Measurements from ENCODE around the gene EYS. TPM values are rescaled to one million over a fixed set of nuclear protein-coding genes. Genes with fewer than 3 reads are reported as not detected.
"Not testable (repeated sequence)": the region's sequence is repeated elsewhere in the genome, so short reads cannot be mapped to it uniquely, and the experiment has no call there.

The EYS gene
- total RNA-seq, 1 experiment from 2014 or later = 0.98 TPM

DNA sequence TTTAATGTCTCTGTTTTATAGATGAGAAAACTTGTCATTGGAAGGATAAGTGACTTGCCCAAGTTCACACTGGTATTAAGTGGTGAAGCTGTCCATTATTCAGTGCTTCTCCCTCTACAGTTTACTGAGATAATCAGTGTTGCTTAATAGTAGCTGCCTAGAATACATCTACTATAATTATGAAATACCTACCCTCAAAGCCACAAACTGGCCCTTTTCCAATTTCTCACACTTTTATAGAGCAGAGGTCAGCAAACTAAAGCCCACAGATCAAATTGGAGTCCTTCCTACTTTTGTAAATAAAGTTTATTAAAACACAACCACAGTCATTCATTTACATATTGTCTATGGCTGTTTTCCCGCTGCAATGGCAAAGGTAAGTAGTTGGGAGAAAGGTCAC is 73.5 kb downstream of the EYS start:
- no peak for DNase-seq (ENCODE audit: low read depth)

DNA sequence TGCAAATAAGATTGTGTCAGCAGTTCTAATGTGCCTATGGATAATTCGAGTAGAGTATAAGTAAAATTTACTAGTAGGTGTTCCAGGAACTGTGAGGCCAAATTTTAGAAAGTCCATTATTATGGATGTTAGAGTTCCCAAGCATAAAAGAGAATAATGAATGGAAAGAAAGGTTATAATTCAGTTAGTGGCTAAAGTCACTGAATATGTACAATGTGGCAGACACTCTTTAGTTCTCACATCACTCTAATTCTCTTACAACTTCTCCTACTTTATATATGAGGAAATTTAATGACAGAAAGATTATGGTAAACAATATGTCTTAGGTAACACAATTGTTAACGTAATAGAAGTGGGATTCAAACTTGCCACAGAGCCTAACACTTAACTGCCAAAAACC is 75.3 kb downstream of the EYS start:
- DNase-seq (ENCODE audit: low read depth) = no peak

DNA sequence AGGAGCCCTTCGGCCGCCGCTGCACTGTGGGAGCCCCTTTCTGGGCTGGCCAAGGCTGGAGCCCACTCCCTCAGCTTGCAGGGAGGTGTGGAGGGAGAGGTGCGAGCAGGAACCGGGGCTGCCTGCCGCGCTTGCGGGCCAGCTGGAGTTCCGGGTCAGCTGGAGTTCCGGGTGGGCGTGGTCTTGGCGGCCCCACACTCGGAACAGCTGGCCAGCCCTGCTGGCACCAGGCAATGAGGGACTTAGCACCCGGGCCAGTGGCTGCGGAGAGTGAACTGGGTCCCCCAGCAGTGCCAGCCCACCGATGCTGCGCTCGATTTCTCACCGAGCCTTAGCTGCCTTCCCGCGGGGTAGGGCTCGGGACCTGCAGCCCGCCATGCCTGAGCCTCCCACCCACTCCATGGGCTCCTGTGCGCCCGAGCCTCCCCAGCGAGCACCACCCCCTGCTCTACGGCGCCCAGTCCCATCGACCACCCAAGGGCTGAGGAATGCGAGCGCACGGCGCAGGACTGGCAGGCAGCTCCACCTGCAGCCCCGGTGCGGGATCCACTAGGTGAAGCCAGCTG is 79.5 kb downstream of the EYS start:
- DNase-seq (ENCODE audit: low read depth) = not testable (repeated sequence)

DNA sequence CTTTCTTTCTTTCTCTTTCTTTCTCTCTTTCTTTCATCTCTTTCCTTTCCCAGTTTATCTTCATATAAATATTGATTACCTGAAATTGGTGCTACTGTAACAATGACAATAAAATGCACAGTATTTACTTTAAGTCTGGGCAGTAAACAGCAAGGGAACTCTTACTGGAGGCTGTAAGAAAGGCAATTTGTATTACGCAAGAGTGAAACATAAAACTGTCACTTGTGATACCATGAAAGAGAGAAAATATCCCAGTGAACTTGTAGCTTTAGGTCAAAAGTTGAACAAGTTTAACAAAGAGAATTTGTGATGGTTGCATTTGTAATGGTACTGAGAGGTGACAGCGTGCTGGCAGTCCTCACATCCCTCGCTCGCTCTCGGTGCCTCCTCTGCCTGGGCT is 80.0 kb downstream of the EYS start:
- no peak for DNase-seq (ENCODE audit: low read depth)

DNA sequence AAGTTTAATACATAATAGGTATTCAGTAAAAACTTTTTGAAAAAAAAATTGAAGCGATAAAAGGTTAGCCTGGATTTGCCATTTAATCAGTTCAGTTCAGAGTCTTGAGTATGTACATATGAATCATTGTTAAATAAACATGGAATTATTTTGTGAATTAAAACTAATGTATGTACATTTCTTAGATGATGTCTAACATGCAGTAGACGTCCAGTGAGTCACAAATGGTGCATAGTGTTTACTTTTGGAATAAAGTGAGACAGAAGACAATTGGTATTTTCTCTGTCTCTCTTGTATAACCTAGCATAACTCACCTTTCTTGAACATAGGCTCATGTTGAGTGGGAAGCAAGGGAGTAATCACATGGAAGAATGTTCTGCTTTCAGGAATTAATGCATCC is 83.5 kb downstream of the EYS start:
- no peak for DNase-seq (ENCODE audit: low read depth)

DNA sequence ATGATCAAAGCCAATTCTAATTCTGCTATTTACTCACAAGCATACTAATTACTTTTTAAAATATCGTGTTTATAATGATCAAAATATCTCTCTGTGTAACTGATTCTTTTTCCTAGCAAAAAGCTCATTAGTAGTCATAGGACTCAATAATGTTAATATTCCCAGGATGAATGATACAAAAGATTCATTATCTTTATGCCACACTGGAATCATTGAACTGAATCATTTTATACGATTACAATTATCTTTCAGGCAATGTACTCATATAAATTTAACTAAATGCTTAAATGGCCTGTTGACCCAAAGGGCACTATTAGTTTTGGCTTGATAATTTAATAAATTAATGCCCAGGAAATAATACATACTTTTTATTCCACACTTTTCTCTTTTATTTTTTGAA is 96.3 kb downstream of the EYS start:
- DNase-seq (ENCODE audit: low read depth) = no peak

DNA sequence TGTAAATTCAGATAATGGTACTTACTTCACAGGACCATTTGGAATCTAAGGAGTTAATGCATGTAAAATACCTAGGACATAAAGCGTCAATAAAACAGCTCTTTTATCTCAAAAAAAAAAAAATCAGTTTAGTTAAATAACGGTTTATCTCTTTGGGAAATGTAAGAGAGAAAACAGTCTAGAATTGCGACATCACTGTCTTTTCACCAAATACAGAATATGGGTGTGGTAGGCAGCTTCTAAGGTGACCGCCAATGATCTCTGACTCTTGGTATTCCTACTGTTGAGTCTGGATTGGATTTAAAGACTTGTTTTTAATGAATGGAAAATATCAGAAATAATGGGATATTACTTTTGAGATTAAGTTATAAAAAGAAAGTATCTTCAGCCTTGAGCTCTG is 111.5 kb downstream of the EYS start:
- no peak for DNase-seq (ENCODE audit: low read depth)

DNA sequence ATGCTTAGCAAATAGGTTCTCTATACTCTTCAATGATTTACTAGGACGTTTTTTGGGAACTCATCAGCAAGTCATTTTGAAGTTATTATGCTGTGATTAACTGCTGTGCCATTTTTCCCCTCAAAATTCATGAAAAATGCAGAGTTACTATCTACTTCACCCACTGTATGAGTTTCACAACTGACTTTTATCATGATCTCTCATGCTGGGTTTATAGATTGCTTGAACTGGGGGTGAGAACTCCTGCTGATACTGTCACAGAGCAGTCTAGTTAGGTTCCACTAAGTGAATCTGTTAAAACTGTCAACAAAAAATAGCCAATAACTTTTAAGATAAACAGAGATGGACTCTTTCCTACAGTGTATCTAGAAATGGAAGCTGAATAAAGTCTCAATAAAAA is 136.7 kb downstream of the EYS start:
- no peak for DNase-seq (ENCODE audit: low read depth)

DNA sequence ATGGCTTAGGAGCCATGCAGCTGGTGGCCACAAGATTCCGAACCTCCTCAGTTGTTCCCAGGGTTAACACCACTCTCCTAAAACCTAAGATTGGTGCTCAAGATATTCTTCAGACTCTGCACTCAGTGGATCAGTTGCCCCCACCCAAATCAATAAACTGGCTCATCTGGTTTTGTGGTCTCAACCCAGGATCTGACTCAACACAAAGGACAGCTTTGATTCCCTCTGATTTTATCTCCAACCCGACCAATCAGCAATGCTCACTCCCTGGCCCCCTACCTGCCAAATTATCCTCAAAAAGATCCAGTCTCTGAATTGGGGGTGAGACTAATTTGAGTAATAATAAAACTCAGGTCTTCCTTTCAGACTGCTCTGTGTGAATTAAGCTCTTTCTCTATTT is 137.5 kb downstream of the EYS start:
- DNase-seq (ENCODE audit: low read depth) = no peak

DNA sequence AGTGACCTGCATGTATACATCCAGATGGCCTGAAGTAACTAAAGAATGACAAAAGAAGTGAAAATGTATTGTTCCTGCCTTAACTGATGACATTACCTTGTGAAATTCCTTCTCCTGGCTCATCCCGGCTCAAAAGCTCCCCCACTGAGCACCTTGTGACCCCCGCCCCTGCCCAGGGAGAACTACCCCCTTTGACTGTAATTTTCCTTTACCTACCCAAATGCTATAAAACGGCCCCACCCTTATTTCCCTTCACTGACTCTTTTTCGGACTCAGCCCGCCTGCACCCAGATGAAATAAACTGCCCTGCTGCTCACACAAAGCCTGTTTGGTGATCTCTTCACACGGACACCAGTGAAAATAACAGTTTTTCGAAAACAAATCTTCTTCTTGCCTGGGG is 138.0 kb downstream of the EYS start:
- DNase-seq (ENCODE audit: low read depth) = not testable (repeated sequence)

DNA sequence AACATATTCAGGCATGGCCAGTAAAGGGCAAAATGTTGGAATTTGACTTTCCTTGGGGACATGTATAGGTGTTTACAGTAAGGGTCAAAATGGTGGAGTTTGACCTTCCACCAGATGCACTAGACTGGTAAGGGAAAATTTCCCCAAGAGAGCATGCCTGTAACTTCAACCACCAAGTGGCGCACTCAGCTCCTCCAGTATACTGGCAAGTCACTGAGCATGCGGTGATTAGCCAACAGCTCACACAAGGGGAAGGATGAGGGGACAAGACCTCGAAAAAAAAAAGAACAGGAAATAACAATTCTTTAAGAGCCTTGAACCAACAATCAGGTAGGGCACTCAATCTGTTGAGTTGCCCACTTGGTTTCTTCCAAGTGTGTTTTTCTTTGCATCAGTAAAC is 140.9 kb downstream of the EYS start:
- no peak for DNase-seq (ENCODE audit: low read depth)

DNA sequence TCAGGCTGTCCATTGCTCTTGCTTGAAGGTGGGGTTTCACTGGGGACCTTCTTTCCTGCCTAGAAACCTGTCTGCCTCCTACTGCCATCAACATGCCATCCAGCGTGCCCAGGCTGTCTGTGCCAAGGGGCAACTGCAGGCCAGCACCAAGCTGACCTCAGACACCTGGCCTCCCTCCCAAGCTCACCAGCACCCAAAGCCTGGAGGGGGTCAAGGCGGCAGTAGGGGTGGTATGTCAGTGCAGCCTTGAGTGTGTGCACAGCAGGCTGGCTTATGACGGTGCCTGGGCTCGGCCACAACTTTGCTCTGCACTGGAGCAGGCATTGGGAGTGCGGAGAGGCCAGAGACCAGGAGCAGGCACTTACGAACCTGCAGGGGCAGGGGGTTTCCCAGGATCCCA is 149.0 kb downstream of the EYS start:
- no peak for DNase-seq (ENCODE audit: low read depth)

DNA sequence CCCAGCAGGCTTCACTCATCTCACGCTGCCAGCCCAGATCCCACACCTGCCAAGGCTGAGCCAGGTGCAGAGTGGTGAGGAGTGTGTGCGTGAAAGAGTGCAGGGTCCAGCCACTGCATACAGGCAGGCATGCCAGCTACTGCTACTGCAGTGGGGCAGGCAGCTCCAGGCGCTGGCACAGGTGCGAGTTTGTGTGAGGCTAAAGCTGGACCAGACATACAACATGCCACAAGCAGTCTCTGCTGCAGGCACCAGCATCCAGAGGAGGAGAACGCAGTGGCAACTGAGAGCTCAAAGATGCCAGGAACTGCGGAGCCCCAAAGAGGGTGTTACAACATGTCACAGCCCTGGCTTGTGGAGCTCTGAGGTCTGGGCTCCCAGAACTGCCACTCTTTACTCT is 149.8 kb downstream of the EYS start:
- no peak for DNase-seq (ENCODE audit: low read depth)

DNA sequence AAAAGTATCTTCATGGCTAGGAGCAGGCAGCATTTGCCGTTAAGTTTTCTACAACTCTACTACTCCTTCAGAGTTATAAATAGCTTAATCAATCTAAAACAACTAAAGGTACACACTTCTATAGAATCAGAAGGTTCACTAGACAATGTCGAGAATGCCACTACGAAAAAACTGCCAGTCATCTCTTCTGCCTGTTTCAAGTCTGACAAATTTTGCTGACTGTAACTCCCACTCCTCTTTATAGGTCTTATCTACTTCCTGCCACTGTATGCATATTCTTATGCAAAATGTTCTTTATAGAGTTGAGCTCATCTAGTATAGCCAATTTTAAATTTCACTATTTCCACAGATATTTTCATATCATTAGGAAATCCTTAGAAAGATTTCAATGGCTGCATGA is 160.1 kb downstream of the EYS start:
- DNase-seq (ENCODE audit: low read depth) = no peak

DNA sequence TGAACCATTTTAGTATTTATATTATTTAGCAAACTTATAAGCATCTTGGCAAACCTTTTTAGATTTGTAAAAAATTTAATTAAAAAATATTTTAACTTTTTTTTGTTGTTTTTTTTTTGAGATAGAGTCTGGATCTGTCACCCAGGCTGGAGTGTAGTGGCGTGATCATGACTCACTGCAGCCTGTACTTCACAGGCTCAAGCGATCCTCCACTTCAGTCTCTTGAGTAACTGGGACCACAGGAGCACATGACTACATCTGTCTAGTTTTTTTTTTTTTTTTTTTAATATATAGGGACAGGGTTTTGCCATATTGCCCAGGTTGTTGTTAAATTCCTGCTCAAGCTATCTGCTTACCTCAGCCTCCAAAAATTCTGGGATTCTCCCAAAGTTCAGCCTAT is 161.1 kb downstream of the EYS start:
- no peak for DNase-seq (ENCODE audit: low read depth)

DNA sequence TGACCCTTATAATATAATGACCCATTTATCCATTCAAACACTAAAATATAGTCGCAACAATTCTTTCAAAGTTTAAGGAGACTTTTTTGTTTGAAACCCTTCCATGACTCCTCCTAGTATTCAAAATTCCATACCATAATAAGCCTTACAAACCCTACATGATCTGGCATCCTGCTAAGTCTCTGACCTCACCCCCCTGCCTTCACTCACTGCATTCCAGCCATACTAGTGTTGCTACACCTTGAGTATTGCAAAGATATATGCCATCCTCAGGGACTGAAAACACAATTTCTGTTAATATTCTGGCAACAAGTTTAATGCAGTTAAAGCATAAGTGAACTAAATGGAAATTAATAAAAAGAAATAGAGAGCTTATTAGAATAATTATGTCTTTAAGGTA is 168.4 kb downstream of the EYS start:
- no peak for DNase-seq (ENCODE audit: low read depth)

DNA sequence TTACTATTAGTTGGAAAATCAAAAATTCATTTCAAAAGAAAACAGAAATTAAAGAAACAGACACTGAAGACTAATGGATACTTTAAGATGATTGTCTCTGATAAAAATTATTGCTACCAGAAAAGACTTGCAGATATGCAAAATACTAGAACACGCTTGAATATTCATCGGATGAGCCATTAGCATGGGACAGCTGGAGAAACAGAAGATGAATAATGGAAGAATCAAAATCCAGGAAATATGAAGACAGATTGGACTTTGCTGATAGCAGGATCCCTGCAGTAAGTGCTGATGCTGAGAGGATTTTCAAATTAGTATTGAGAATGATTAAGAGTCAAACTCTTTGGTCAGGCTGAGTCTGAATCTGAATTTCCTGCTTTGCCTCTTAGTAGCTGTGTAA is 169.4 kb downstream of the EYS start:
- no peak for DNase-seq (ENCODE audit: low read depth)

DNA sequence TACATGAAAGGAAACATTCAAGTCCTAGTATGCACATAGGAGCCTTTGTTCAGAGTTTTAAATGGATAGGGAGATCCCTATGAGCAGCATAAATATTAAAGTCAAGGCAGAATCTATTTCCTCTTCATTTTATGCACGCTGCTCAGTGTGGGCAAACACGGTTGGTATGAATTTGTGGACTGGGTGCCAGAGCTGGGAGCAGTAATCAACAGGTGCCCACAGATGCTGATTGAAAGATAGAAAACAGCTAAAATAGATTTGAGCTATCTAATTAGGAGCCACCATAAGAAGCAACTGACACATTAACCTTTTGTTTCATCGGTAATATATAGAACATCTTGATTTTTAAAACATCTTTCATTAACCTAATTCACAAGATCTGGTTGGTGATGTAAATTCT is 175.5 kb downstream of the EYS start:
- DNase-seq (ENCODE audit: low read depth) = no peak

DNA sequence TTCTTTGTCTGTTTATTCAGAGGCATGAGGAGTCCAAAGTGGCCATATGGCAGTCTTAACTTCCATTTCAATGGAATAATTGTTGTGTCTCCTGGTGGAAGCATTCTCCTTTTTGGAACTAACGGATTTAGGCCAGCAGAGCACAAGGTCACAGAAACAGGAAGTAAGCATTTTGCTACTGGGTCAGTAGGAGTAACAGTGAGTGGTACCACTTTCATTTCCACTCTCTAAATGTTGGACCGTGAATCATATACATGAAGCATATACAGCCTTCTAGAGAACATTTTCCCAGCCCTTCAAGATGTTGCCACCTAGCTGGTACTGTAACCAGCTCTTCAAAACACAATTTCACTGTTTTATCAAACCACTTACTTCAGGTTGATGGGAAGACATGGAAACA is 182.8 kb downstream of the EYS start:
- DNase-seq (ENCODE audit: low read depth) = no peak

DNA sequence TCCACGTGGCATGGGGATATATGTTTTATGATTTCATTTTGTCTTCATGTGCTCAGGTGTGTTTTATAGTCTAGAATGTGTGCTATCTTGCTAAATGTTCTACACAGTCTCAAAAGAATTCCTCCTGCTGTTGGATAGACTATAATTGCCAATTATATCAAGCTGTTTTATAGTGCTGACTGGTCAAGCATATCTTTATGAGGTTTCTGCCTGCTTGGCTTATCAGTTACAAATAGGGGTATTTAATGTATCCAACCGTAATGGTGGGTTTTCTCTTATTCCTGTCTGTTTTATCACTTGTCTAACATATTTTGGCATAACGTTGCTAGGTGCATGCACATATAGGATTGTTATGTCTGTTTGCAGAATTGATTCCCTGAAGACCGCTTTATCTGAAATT is 201.3 kb downstream of the EYS start:
- DNase-seq (ENCODE audit: low read depth) = no peak

DNA sequence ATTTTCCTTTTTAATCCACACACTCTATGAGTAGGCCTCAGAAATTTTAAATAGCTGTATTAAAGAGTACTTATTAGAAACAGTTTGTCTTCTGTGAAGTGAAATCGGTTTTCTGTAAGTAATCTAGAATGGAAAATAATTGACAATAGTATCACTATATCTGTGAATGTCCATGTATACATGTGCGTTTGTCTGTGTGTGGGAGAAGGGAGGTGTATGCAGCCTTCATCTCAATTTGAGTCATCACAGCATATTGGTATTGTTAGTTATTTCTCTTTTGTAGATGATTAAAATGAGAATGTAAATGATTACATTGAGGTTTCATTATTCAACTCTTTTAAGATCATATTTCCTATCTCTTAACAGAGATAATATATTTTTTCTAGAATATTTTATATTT is 206.0 kb downstream of the EYS start:
- no peak for DNase-seq (ENCODE audit: low read depth)

DNA sequence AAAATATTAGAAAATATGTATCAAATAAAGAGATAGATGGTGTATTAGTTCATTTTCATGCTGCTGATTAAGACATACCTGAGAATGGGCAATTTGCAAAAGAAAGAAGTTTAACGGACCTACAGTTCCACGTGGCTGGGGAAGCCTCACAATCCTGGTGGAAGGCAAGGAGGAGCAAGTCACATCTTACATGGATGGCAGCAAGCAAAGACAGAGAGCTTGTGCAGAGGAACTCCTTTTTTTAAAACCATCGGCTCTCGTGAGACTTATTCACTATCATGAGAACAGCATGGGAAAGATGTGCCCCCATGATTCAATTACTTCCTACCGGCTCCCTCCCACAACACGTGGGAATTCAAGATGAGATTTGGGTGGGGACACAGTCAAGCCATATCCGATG is 223.4 kb downstream of the EYS start:
- DNase-seq (ENCODE audit: low read depth) = not testable (repeated sequence)

DNA sequence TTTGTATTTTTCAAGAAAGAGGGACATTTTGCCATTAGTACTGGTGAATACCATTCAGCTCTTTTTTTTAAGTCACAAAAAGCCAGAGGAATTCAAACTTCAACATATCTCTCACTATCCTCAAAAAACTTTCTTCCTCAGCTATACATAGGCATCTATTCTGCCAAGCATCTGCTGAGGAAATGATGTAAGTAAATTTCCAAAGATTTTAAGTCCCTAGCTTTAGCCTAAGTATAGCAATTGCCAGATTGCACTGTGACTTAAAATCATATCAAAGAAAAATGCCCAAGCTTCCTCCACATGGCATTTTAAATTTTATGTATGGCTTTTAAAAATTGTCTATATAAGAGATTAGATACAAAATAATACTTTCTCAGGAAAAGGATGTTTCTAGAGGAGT is 237.4 kb downstream of the EYS start:
- no peak for DNase-seq (ENCODE audit: low read depth)

DNA sequence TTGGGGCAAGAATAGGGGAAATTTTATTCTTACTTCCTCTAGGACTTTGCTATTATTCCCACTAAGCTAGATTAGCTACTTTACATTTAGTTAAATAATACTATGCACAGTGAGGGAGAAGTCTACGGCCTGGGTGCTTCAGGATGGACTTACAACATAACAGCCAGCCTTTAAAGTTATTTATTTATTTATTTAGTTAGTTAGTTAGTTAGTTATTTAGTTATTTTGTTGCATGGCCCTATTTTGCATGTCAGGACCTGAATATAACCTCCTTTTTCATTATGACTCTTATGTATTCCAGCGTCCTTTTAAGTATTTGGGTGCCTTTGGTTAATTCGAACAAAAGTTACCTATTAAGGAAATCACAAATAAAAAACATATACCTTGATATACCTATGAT is 238.7 kb downstream of the EYS start:
- DNase-seq (ENCODE audit: low read depth) = no peak

DNA sequence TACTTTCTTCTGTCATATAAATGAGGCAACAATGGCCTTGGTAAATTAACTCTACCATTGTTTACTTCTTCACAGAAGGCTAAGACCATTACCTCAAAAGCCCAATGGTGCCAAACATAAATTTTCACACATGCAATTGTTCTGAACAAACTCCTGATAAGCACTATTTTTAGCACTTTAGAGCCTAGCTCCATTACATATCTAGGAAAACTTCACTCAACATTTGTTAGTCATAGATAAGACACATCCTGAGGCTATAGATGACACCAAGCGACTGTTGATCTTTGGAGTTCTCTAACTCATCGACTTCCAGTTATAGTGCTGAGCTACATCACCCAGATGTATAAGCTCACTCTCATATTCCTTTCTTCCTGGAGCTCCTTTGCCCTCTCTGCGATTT is 245.9 kb downstream of the EYS start:
- no peak for DNase-seq (ENCODE audit: low read depth)
